ENCODE results near the gene KAT7.
"Not testable (repeated sequence)": the region's sequence is repeated elsewhere in the genome, so short reads cannot be mapped to it uniquely, and the experiment has no call there.

The KAT7 gene

DNA sequence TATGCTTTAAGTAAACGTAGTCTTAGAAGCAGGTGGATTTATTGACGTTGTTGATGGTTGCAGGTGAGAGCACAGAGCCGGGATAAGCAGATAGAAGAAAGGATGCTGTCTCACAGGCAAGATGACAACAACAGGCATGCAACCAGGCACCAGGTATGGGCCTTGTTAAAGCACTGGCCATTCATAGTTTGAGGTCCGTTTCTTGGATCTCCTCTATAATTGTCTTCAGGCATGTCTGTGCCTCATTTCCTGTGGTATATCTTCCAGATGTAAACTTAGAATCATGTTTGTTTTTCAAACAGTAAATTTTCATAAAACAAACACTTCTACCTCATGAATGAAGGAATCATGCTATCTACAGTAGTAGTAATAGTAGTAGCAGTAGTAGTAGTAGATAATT is 20.6 kb downstream of the KAT7 start:
- no peak for DNase-seq (ENCODE audit: low read depth, low spot score)

GRCh38 chr17:49814781-49815529 is 26.5 kb downstream of the KAT7 start:
- no peak for DNase-seq (ENCODE audit: low read depth, low spot score)

- no peak for DNase-seq (ENCODE audit: low read depth, low spot score)
Measured at GRCh38 chr17:49815761-49816281, 27.3 kb downstream of the KAT7 start.

DNA sequence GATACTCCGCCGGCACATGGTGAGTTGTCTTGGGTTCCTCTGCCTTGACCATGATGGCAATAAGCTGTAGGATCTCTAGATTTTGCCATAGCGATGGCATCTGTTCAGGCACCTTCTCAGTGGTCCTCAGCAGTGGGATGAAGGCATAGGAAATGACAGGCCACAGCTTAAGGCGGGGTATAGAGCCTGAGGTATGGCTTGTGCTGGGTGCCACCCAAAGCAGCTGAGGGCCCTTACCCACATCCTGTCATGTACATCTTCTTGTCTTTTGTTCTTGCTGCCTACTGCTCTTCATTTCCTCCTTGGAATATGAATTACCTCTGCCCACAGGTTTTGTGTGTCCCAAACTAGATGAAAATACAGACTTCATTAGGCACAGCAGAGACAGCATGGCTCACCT is 29.5 kb downstream of the KAT7 start:
- no peak for DNase-seq (ENCODE audit: low read depth, low spot score)

DNA sequence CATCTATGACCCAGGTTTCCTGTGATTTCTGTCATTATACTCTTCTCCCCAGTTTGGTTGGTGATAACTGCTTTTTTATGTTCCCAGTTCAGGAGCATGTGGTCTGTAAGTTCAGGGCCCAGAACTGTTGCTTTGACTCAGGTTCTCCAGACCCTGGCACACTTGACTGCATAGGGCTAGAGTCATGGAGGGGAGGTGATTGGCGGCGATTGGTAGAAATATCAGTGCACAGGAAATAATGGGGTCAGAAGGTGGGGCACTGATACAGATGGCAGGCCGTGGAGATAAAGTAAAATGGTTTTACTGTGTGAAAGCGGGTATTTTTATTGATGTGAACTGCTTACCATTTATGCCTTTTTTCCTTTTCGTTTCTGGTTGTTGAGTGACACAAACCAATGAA is 30.7 kb downstream of the KAT7 start:
- DNase-seq (ENCODE audit: low read depth, low spot score), result no peak

DNA sequence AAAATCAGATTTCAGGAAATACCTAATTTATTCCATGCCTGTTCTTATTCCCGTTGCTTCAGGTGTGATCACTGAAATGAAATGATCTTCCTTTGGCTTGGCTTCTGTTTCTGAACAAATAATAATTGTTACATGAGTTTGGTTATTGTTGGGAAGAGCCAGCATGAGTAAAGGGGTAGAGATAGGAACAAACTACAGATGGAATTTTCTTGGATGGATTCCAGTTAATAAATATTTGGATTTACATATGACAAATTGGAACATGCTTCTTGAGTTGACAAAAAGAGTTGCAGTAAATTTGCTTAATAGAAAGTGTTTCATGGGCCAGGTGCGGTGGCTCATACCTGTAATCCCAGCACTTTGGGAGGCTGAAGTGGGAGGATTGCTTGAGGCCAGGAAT is 31.2 kb downstream of the KAT7 start:
- no peak for DNase-seq (ENCODE audit: low read depth, low spot score)

DNA sequence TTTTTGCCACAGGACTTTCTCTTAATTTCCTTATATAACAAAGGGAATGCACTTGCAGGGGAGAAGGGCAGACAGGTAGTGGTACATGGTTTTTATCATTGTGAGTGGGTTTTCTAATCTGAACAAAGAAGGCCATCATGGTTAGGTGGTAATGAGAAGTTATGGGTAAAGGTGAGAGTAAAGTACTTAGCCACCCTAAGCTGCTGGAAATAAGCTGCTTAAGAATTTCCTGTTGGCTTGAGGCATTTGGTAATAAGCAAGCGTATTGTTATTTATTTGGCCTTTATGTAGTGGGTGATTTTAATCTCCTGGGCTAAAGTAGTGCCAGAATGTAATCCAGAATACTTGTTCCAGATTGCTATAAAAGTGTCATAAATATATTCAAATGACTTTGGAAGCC is 32.3 kb downstream of the KAT7 start:
- DNase-seq (ENCODE audit: low read depth, low spot score), result no peak

- no peak for DNase-seq (ENCODE audit: low read depth, low spot score)
Measured at GRCh38 chr17:49821466-49821865, 33.0 kb downstream of the KAT7 start.

DNA sequence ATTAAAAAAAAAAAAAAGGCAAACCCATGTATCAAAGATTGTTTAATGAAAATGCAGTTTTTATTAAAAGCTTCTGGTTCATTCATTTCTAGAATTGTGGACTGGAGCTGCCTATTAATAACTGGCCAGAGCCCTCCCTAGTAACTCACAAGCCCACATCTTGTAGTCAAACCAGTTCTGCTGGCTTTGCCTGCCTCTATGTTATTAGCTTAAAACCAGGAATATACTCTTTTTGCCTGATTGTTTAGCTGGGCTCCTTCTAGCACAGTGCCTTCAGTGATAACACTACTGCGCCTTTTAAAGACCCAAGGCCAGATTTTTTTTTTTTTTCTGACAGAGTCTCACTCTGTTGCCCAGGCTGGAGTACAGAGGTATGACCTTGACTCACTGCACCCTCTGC is 33.4 kb downstream of the KAT7 start:
- no peak for DNase-seq (ENCODE audit: low read depth, low spot score)

DNA sequence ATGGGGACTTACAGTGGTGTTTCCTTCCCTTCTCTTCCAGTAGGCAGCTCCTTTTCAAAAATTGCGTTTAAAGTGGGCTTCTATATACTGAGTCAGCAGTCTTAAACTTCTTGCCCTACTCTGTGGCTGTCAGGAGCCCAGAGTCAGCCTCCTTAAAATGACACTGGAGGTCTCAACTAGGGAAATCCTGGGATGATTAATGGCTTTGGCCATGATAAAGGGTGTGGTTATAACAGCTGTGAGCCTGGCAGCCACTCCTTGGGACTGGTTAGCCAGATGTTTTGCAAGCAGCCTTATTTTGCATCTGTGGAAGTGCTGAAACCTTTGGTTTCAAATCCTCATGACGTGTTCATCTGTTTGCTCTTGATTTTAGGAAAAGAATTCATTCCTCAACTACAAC is 34.3 kb downstream of the KAT7 start:
- DNase-seq (ENCODE audit: low read depth, low spot score), result no peak

DNA sequence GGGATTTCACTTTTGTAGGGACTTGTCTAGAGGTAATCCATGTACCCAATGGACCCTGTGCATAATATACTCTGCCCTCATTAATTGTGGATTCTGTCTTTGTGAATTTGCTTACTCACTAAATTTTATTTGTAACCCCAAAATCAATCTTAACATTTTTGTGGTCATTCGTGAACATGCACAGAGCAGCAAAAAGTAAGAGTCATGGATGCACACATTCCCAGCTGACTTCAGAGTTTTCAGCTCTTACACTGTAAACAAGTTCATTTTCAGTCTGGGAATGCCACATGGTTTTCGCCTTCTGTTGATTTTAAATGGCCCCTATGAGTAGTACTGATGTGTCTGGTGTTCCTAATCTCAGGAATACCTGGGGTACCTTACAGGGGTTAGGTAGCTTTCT is 35.1 kb downstream of the KAT7 start:
- DNase-seq (ENCODE audit: low read depth, low spot score), result no peak

GRCh38 chr17:49825645-49826044 is 37.2 kb downstream of the KAT7 start:
- no peak for DNase-seq (ENCODE audit: low read depth, low spot score)

DNA sequence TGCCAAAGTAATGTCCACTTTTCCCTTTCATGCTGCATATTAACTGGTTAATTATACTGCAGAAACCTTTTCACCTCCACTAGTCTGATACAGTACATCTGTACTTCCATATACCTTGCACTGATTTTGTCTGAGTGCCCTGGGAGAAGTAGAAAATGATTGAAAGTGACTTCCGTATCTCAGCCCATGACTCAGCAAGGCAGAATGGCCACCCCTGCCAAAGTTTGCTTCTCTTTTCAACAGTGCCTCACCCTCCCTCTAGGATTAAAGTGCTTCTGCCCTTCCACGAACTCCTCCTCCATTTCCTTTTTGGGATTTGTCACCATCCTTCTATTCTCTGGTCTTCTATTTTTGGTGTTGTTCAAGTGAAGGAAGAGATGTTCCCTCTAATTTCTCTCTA is 39.8 kb downstream of the KAT7 start:
- not testable (repeated sequence) for DNase-seq (ENCODE audit: low read depth, low spot score)

- DNase-seq (ENCODE audit: low read depth, low spot score), result no peak
Measured at GRCh38 chr17:49829026-49829425, 40.5 kb downstream of the KAT7 start.

DNA sequence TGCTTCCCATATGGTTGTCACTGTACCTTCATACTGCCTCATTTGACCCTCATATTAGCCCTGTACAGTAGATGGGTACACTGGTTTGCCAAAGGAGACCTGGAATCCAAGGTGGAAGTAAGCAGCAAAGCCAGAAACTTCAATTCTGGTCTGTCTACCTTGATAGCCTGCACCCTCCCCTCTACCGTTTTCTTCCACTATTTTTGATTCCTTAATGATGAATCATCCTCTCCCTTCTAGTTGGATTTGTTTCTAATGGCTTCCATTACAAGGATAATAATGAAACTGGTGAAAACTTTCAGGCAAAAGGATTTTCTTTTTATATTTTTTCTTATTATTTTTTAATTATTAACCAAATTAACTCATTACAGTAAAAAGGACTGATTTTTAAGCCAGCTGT is 42.1 kb downstream of the KAT7 start:
- no peak for DNase-seq (ENCODE audit: low read depth, low spot score)

- no peak for DNase-seq (ENCODE audit: low read depth, low spot score)
Measured at GRCh38 chr17:49832840-49833599, 44.5 kb downstream of the KAT7 start.

DNA sequence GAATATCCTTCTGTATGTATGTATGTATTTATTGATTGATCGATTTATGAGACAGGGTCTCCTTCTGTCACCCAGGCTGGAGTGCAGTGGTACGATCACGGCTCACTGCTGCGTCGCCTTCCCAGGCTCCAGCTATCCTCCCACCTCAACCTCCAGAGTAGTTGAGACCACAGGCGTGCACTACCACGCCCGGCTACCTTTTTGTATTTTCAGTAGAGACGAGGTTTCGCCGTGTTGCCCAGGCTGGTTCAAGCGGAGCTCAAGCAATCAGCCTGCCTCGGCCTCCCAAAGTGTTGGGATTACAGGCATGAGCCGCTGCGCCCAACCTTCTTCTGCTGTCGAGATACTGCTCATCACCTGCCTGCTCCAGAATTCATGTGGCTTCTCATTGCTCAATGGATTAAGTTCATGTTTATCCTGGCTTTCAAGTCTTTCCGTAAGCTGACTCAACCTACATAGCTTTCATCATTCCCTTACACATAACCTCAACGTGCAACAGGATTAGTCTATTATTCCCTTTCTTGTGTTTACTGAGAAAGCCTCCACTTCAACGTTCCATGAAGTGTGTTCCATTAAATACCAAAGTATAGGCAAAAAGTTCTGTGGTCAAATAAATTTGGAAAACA is 45.8 kb downstream of the KAT7 start:
- no peak for DNase-seq (ENCODE audit: low read depth, low spot score)

DNA sequence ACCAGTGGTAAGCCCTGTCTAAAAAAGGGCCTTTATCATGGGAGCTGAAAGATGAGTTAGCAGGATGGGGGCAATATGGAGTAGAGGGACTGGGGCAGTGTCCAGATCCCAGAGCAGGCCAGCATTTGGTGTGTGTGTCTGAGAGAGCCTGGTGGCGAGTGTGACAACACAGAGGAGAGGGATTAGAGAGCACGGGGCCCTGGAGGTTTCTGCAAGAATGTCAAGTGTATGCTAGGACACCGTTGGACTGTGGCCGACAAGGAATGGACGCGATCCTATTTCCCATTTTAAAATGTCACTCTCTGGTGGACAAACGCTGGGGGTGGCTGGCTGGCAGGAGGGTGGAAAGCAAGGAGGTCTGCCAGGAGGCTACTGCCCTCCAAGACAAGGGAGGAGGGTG is 47.0 kb downstream of the KAT7 start:
- DNase-seq (ENCODE audit: low read depth, low spot score), result no peak

DNA sequence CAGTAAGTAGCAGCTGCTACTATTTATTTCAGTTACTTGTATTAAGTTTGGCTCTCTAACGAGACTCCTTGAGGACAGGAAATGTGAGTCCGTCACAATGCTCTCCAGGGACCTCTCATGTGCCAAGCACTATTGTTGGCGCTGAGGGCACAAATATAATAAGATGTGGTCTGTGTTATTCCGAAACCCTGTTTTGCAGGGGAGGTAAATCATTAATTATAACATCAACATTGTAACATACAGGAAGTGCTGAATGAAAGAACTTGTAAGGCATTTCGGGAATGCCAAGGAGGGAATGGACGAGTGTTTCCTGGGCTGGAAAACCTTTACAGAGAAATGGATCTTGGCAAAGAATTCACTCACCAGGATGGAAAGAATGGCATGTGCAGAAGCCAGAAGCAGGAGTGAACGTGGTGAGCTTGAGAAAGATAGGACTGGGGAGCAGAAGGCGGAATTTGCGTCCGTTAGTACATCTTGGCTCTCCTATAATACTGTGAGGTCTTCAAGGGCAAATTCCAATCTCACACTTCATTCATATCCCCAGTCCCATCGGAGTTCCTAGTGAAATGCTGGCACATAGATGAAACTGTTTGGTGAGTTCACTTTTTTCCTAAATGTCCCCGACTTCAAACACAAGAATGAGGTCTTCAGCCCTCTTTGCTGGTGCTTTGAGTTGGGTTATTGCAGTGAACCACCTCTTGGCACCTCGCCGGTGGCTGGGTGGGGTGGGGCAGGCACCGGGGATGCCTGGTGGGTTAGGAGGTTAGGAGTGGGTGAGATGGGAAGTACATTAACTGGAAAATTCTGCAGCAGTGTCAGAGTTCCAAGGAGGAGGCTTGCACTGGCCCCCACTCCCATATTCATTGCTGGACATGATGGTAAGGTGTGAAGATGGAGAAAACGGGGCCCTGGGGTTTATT is 47.9 kb downstream of the KAT7 start:
- no peak for DNase-seq (ENCODE audit: low read depth, low spot score)

DNA sequence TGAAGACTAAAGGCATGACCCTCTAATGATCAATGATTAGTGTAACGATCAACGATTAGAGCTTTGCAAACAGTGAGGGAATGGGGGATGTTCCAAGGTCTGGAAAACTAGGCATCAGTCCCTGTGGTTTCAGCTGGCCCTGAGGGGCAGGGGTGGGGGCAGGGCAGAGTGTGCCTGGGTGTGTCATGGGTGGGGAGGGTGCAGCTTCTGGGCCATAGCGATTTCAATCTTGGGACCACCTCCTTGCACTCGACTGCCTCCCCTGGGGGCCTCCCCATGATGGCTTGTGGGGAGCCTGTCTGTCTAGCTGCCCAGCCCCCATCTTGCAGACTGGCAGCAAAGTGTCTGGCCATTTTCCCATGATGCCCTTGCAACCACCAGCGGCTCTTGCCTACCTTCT is 51.0 kb downstream of the KAT7 start:
- DNase-seq (ENCODE audit: low read depth, low spot score), result no peak

DNA sequence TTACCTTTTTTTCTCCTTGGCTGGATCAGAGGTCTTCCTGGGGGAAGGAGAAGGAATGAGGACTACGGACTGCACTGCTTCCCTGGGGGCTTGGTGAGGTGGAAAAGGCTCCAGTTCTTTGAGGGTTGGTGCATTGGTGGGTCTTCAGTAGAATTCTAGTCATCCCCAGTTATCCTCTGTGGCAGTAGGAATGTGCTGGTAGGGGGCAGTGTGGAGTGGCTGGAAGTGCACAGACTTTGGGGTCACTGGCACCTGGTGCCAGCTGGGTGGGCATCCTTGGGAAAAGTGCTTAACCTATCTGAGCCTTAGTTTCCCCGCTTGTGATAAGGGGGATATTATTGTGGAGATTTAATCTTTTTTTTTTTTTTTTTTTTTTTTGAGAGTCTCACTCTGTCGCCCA is 53.1 kb downstream of the KAT7 start:
- no peak for DNase-seq (ENCODE audit: low read depth, low spot score)

DNA sequence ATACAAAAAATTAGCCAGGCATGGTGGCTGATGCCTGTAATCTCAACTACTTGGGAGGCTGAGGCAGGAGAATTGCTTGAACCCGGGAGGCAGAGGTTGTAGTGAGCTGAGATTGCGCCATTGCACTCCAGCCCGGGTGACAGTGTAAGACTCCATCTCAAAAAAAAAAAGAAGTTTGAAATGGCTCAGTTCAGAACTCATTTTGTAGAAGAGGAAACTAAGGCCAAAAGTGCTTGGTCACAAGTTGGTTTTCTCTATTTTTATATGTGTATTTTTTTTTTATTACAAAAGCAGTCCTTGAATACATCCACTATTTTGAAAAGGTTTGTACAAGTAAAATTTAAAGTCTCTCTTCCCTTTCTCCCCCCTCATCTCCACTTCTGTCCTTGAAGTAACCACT is 53.9 kb downstream of the KAT7 start:
- no peak for DNase-seq (ENCODE audit: low read depth, low spot score)
